GM12872 (cell line): ENCODE measurements around the gene CTSE.

Source experiments
- CTCF ChIP-seq: IDR thresholded peaks from 3 replicates; pipeline ENCODE4 v1.5.1; 2011; ENCODE audit warnings: low read depth, mild to moderate bottlenecking, low read length, moderate library complexity; ENCODE audit not compliant: insufficient read depth

The CTSE gene

GRCh38 chr1:206003854-206004800 is 19.6 kb downstream of the CTSE start:
- TF ChIP-seq CTCF: no peak

- TF ChIP-seq CTCF: no peak
Observed at GRCh38 chr1:206002871-206003801, 20.6 kb downstream of the CTSE start, which contains the start of gene RAB7B. Gene RAB7B (minus strand): TSS chr1:206003395. CDS start chr1:205994135, 9,260 bp downstream.

GRCh38 chr1:206002160-206002559 is 21.5 kb downstream of the CTSE start:
- TF ChIP-seq CTCF: no peak

GRCh38 chr1:206001476-206001888 is 22.2 kb downstream of the CTSE start:
- TF ChIP-seq CTCF: no peak

- TF ChIP-seq CTCF: no peak
Observed at GRCh38 chr1:206000641-206001339, 22.9 kb downstream of the CTSE start.

- no peak for TF ChIP-seq CTCF
Observed at GRCh38 chr1:205998457-205999241, 25.0 kb downstream of the CTSE start.
